GM21786 (cell line): ENCODE data around the gene IMPDH1.

ENCODE experiments used
- ATAC-seq: cut with Tn5 transposase; IDR thresholded peaks from one replicate; pipeline ENCODE4 v1.9.1; 2021; ENCODE audit not compliant: unreplicated experiment

IMPDH1 gene

DNA sequence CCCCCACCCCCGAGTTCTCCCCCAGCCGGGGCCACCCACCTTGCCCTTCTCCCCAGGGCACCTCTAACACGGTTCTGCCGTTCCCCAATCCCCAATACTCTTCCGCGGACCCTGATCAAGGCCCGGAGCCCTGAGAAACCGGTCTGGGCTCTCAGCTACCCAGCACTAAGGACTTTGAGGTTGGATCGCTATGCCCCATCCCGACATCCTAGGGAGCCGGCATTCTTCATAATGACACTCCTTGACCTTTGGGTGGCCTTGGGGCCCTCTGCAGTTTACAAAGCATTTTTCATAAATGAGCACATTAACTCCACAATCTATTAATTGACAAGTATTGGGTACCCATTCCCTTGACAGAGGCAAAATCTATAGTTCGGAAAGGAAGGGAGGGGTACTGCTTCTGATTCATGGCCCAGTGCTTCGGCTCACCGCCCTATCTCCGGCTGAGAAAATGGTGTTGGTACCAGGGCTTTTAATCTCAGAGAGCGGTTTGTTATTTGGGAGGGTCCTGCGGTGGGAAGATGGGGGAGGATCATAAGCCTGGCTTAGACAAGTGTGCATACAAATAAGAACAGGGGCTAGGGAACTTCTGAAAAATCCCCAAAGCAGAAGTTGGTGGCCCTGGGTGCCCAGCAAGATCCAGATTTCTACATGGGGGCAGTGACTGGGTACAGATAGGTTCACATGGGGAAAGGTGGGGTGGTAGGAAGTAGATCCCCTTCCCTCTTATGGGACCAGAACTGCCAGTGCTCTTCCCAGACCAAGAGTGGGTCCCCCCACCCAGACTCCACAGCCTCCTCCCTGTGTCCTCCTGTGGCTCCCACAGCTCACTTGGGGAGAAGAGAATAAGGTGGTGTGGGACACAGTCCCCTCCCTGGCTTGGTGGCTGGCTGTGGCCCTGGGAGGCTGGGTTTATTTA, 3.2 kb downstream of the IMPDH1 start:
- no peak for ATAC-seq

DNA sequence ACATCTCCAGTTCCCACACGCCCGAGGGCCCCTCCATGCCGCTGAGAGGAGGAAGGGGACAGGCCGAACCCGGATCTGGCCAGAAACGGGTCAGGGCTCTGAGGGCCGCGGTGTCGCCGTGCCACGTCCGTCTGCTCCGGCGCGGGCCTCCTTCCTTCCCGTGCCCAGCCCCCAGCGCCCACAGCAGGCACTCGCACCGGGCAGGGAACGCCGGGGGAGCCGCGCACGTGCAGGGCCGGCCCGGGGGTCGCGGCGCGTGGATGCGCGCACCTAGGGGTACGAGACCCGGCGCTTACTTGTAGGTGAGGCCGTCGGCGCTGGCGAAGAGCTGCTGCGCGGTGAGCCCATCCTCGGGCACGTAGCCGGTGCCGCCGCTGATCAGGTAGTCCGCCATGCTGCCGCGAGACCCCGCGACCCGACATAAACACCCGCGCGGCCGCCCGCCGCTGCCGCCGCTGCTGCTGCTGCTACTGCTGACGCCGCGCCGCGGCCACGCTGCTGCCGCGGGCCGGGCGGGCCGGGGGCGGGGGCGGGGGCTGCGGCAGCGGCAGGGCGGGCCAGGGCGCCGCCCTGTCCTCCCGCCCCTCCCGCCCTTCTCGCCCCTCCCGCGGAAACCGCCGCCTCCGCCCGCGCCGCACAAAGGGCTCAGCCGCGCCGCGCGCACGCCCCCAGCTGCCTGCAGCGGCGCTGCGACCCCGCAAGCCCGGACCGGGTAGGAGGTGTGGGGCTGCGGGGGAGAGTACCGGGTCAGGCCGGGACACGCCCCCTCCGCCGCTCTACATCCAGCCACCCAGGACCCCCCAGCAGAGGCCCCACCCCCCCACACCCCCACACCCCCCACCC, 4.1 kb downstream of the IMPDH1 start:
- no peak for ATAC-seq

DNA sequence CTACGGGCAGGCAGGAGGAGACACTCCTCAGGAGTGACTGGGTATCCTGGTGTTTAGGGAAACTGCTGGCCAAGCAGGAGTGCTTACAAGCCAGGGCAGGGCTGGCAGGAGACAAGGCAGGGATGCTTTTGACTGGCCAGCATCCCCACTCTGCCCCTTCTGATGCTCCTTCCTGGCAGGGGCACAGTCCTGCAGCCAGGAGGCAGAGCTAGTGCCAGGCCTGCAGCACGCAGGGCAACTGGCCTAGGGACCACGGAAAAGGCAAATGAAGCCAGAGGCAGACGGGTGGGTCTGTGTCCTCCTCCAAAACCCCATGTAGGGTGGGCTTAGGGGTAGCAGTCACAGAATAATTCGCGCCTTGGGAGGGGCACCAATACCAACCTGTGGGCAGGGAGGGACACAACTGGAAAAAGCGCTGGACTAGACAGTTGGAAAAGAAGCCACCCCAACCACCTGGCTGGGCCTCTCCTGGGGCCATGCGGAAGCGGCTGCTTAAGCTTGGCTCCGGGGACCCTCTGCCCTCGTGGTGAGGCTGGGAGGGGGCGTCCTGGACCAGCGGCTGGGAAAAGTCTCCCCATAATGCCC, 4.8 kb downstream of the IMPDH1 start:
- no peak for ATAC-seq

DNA sequence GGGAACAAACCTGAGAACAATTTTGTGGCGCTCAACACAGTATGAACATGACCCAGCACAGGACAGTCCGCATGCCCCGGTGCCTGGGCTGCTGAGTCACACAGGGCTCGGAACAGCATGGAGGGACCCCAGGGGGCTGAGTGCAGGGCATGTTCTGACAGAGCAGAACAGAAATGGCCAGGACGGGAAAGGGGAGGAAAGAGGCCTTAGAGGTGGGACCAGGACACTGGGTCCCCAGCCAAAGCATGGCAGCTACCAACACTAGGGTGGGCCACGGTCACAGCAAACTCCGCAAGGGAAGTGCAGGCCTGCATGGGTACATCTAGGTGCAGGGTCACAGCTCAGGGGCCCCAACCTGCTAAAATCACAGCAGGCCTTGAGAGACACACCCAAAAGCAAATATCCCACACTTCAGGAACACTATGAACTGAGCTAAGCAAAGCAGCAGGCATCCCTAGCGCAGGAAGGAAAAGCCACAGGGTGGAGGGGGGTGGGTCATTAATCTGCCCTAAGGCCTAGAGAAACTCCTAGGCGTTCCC, 5.6 kb downstream of the IMPDH1 start:
- no peak for ATAC-seq

DNA sequence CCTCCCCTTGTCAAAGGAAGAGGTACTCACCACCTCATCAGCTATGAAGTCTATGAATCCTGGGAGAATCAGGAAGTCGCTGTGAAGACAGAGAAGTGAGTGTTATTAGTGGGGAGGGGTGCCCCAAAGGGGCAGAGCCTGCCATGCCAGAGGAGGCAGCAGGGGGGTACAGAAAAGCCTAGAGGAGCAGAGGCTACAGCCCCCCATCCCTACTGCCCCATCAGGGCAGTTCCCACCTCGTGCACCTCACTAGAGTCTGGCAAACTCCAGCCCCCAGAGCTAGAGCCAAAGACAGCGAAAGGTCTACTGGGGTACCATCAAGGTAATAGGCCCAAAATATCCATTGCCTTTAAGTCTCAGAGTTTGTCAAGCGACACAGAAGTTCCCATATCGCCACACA, 6.1 kb downstream of the IMPDH1 start:
- no peak for ATAC-seq

DNA sequence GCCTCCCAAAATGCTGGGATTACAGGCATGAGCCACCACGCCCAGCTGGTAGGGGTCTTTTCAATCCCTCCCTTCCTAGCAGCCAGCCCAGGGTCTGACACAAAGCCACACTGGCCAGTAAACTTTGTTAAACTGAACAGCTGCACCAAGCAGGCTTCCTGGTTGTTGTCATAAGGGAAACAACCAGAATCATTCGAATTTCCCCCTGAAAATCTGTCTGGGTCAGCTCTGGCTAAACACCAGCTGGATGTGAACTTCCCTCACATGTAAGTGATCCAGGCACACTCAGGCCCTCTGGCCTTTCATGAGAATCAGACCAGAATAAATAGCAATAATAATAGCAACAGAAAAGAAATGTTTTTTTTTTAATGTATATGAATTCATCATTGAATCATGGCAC, 7.4 kb downstream of the IMPDH1 start:
- ATAC-seq = no peak

DNA sequence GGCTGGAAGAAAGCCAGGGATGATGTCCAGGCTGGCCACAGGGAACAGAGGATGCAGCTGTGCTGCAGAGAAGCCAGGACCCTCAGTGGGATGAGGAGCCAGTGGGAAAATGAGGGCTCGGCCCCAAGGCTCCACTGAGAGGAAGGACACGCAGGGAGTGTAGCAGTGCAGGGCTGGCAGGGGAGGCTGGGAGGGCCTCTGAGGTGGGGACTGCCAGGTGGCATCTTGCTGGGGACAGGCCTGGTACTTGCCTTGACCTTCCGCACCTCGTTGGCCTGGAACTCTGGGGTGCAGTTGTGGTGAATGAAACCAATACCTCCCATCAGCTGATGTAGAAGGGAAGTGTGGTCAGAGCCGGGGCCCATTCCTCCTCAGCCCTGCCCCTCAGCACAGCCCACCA, 9.2 kb downstream of the IMPDH1 start:
- no peak for ATAC-seq

DNA sequence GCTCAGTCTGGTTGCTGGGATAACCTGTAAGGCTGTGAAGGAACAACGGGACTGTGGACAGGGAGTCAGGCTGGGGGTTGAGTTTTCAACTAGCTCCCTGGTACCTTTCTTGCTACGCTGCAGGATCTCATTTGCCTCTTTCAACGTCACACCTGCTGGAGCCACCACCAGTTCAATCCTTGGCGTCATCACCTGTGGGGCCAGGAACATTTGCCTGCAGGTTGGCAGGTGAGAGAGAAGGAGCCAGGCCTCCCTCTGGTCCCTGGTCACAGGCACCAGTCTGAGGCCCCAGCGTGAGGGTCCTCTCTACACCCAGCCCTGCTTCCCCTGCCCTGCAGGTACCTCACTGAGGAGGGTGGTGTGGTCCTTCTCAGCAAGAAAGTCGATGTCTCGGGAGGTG, 9.8 kb downstream of the IMPDH1 start:
- no peak for ATAC-seq

DNA sequence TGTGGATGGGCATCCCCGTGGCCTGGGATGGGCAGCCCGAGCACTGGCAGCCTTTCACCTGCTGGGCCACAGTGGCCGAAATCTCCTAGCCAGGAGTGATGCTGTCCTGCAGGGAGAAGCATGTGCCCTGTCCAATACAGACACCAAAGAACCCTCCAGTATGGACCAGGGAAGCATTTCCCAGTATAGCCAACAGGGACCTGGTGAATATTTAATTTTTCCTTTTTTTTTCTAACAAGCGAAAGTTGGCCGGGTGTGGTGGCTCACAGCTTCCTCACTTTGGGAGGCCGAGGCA, 11.0 kb downstream of the IMPDH1 start:
- ATAC-seq = peak; percentile 21

DNA sequence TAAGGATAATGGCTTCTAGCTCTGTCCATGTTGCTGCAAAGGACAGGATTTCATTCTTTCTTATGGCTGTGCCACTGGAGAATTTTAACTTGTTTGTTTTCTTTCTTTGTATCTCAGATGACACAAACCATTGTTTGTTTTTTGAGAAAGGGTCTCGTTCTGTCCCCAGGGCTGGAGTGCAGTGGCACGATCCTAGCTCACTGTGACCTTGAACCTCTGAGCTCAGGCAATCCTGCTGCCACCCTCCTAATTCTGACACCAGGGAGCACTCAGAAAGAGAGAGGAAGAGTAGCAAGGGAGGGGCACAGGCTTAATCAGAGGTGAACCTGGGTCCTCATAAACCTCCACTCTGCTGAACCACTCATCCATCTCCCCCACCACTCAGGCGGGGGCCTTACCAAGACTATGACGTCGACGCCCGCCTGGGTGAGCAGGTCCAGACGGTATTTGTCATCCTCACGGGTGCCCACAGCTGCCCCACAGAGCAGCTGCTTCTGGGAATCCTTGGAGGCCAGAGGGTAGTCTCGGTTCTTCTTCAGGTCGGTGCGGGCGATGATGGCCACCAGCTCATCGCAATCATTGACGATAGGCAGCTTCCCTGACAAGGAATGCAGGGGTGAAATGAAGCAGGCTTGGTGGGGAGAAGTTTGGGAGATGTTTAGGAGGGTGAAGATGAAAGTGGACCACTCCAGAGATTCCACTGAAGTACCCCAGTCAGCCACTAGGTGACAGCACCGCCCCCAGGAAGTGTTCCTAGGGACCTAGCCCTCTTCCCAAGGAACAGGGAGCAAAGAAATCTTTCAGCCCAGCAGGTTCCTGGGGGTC, 11.6 kb downstream of the IMPDH1 start:
- peak; percentile 54 for ATAC-seq

DNA sequence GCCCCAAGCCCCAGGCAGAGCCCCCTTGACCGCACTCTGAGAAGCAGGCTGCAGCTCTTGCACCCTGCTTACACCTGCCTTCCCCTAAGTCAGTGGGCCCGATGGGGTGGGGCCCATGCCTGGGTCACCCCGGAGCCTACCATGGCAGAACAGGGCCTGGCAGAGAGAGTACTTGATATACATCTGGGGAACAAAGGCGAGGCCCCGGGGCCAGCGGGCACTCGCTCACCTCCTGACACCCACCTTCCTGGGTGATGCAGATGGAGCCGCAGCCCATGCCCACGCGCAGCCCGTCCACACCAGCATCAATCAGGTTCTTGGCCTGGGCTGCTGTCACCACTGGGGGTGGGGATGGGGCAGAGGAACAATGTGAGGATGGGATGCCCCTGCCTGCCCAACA, 13.4 kb downstream of the IMPDH1 start:
- no peak for ATAC-seq

DNA sequence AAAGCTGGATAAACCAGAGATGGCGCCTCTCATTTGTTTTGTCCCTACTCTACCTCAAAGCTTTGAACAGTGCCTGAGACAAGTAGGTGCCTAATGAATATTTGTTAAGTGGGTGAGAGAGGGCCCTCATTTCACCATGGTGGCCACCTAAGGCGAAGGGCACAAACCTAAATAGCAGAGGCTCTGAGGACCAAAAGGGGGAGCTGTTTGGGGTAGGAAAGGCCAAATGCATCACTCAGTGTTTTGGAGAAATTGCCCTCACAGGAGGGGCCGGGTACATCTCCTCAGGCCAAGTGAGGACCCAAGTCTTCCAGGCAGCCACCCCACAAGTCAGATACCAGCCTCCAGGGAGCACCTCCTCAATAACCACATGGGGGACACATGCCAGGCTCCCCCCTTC, 14.0 kb downstream of the IMPDH1 start:
- no peak for ATAC-seq

DNA sequence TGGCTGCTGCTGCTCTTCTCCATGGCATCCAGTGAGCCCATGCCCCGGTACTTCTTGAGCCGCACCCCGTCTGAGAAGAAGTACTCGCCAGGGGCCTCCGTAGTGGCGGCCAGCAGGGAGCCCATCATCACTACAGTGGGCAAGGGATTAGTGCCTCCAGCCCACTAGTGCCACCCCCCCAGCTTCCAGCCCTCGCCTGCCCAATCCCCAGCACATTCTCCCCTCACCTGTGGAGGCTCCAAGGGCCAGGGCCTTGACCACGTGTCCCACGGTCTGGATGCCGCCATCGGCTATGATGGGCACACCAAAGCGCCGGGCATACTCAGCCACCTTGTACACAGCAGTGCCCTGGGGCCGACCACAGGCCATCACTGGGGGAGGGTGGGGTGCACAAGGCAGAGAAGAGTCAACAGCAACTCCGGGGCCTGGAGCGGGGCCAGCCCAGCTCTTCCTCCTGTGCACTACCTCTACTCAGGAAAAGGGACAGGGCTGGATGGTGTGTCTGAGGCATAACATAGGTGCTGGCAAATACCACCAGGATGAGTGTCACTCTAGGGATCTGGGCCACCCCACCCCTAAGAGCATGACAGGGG, 14.8 kb downstream of the IMPDH1 start:
- no peak for ATAC-seq

DNA sequence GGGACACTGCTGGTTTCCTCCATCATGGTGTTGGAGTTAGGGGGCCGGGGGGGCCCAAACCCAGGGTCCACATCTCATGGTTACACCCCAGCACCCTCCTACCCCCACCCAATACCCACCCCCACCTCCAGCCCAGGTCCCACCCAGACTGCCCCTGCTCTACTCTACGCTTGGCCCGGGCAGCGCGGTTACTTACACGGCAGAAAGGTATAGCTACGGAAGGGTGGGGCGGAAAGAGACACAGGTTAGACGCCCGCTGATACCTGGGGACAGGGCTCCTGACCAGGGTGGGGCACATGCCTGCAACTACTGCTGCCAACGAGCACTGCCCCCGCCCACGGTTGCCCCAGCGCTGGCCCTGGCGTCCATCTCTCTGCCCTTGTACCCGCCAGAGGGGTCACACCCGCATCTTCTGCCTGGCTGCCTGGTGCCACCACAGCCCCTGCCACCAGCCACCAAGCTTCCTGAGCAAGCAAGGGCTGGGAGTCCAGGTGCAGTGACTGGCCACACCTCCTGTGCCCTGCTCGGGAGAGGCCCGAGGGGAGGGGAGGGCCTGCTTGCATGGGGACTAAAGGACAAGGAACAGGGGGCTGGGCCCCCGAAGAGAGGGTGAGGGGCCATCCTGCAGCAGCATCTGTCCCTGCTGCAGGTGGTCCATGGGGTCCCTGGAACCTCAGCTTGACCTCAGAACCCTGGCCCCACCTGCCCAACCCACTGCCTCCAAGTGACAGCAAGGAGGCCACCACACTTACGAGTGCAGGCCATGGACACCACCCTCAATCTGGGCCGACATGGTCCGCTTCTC, 16.1 kb downstream of the IMPDH1 start:
- ATAC-seq = no peak

DNA sequence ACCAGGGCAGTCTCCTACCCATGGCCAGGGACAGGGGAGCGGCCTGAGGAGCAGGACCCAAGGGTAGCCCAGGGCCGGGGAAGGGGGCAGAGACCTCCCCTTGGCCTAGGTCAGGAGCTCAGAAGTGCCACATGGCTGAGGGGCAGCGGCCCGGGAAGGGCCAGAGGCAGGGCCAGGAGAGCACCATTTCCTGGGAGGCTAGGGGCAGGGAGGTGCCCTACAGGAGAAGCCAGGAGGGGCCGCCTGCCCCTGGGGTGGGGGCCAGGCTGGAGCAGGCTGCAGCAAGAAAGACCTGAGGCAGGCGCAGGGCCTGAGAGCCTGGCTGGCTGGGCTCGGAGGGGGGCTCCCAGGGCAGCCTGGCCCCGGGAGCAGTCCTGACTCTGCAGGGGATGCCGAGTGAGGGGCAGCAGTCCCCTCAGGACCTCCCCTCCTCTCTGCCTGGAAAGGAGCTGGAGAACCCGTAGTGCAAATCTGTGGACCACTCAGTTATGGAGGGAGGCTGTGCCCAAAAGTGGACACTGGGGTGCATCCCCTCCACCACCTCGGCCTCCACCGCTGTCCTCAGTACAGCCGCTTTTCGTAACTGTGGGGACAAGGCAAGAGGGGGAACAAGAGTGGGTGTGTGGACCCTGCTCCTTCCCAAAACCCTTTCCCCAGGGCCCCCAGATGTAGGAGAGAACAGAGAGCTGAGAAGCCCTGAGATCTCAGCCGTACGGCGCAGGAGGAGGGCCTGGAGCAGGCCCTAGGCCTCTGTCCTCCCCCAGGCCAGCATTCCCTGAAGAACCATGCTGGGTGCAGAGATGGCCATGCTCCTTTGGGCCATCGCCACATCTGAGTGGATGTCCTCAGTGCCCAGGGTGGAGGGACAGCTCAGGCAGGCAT, 17.1 kb downstream of the IMPDH1 start:
- no peak for ATAC-seq

DNA sequence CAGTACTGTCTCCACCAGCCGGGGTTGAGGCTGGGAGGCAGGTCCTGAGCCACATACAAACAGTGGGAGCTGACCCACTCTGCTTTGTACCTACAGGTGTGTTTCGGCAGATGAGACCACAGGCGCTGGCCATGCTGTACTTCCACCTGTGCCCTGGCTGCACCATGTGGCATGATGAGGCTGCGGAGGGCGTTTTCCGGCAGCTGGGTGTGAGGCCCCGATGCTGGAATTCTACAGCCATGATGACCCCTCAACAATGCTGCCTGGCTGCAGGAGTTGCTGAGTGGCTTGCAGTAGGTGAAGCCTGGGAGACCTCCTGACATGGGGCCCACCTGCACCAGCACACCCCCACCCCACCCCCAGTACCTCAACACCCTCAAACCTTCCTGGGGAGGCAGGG, 18.0 kb downstream of the IMPDH1 start:
- ATAC-seq = no peak

DNA sequence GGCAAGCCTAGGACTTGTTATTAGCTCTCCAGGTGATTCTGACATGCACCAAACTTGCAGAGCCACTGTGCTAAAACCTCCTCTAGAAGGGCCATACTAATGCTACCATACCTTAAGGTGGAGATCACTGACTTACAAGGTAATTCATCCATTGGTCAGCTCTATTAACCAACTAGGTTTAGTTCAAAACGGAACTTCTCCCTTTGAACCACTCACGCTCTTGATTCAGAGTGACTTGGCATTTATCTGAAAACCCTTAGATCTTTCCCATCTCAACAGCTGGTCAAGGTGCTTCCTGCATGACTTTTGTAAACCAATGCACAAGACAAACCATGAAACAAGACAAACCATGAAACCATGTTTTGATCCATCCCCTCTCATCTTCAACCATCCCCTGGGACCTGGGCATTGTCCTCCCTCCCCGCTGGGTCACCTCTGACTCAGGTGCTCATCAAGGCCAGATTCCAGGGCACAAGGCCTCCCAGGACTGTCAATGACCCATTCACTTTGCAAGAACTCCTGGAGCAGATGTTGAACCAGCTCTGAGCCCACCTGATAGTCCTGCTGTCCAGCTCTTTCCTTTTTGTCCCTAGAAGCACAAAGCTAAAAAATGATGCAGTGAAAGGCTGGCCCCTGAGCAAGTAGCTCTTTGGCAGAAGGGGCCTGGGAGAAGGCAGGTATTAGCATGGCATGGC, 18.8 kb downstream of the IMPDH1 start:
- no peak for ATAC-seq
